IMR-90 (cell line): ENCODE measurements around the gene EXOC4. TPM values are rescaled to one million over a fixed set of nuclear protein-coding genes. Genes with fewer than 3 reads are reported as not detected.

ENCODE experiments used
- ATAC-seq: fragments of 200-7000 bp; cut with Tn5 transposase; 2 replicates; pipeline ENCODE4 v1.9.1; 2020; ENCODE audit warnings: low read depth, mild to moderate bottlenecking, moderate library complexity
- BruUV-seq: library from RNA; stranded (reverse); fragments of 400-500 nt; replicated peaks from 2 replicates; lab custom pipeline; 2021; lab: Mats Ljungman, UMichigan
- CTCF ChIA-PET: fragments of 300-600 bp; formaldehyde crosslinking; extraction: SDS; loops from one replicate; lab custom pipeline; 2021; ENCODE audit warnings: antibody characterized with exemption; lab: Yijun Ruan, JAX
- POLR2A ChIA-PET: fragments of 300-600 bp; sonication (Branson Sonifier 250); formaldehyde crosslinking; loops from one replicate; lab custom pipeline; 2022; ENCODE audit warnings: antibody characterized with exemption; ENCODE audit not compliant: unreplicated experiment; lab: Charles Lee
- DNase-seq: peaks from one replicate; pipeline ENCODE4 v3.0.0; 2013
- H2AFZ ChIP-seq: replicated peaks from 2 replicates; pipeline ENCODE3; 2013; ENCODE audit warnings: low read length, mild to moderate bottlenecking; ENCODE audit not compliant: poor library complexity
- H2AK5ac ChIP-seq: 2 replicates; pipeline ENCODE4 v1.6.1; 2013; ENCODE audit warnings: low read depth, low read length, inconsistent platforms
- H2AK9ac ChIP-seq: replicated peaks from 2 replicates; pipeline ENCODE3; 2013; ENCODE audit warnings: mild to moderate bottlenecking, low read depth, low read length, moderate library complexity; ENCODE audit not compliant: poor library complexity
- H2BK120ac ChIP-seq: 2 replicates; pipeline ENCODE4 v1.6.1; 2013; ENCODE audit warnings: low read depth, low read length, inconsistent platforms
- H2BK15ac ChIP-seq: 3 replicates; pipeline ENCODE4 v1.6.1; 2013; ENCODE audit warnings: low read depth, low read length, inconsistent platforms
- H2BK20ac ChIP-seq: 2 replicates; pipeline ENCODE4 v1.6.1; 2013; ENCODE audit warnings: low read depth, mild to moderate bottlenecking, inconsistent platforms, low read length, moderate library complexity
- H2BK5ac ChIP-seq: 2 replicates; pipeline ENCODE4 v1.6.1; 2013; ENCODE audit warnings: mild to moderate bottlenecking, low read depth, low read length, inconsistent platforms; ENCODE audit not compliant: poor library complexity, severe bottlenecking
- H3K14ac ChIP-seq: replicated peaks from 2 replicates; pipeline ENCODE4 v1.6.1; 2013; ENCODE audit warnings: low read depth, low read length, inconsistent platforms
- H3K18ac ChIP-seq: 2 replicates; pipeline ENCODE4 v1.6.1; 2013; ENCODE audit warnings: low read depth, low read length, control low read depth
- H3K23ac ChIP-seq: 2 replicates; pipeline ENCODE4 v1.6.1; 2013; ENCODE audit warnings: low read depth, low read length, inconsistent platforms
- H3K27ac ChIP-seq: 2 replicates; pipeline ENCODE4 v1.5.1; 2013; ENCODE audit warnings: mild to moderate bottlenecking, control low read depth, low read length; ENCODE audit not compliant: insufficient read depth
- H3K27me3 ChIP-seq: 2 replicates; pipeline ENCODE4 v1.6.1; 2013; ENCODE audit warnings: low read length; ENCODE audit not compliant: control insufficient read depth, insufficient read depth
- H3K36me3 ChIP-seq: 2 replicates; pipeline ENCODE4 v1.6.1; 2013; ENCODE audit warnings: low read length, mixed read lengths; ENCODE audit not compliant: control insufficient read depth, insufficient read depth
- H3K4ac ChIP-seq: 2 replicates; pipeline ENCODE4 v1.6.1; 2013; ENCODE audit warnings: low read depth, low read length, inconsistent platforms
- H3K4me1 ChIP-seq: 2 replicates; pipeline ENCODE4 v1.6.1; 2013; ENCODE audit warnings: low read length, mixed read lengths; ENCODE audit not compliant: control insufficient read depth, insufficient read depth
- H3K4me2 ChIP-seq: 2 replicates; pipeline ENCODE4 v1.6.1; 2013; ENCODE audit warnings: low read depth, mild to moderate bottlenecking, control low read depth, low read length, moderate library complexity
- H3K4me3 ChIP-seq: 2 replicates; pipeline ENCODE4 v1.5.1; 2013; ENCODE audit warnings: low read depth, mild to moderate bottlenecking, control low read depth, low read length, moderate library complexity; ENCODE audit not compliant: insufficient read depth
- H3K56ac ChIP-seq: 2 replicates; pipeline ENCODE4 v1.6.1; 2013; ENCODE audit warnings: low read length, inconsistent platforms; ENCODE audit not compliant: insufficient read depth; ENCODE audit errors: extremely low read depth
- H3K79me1 ChIP-seq, 2 experiments: 2 replicates each; pipeline ENCODE4 v1.6.1; 2013; ENCODE audit warnings: low read length in 2 of 2, inconsistent platforms in 1 of 2, low read depth in 1 of 2
- H3K9ac ChIP-seq: 2 replicates; pipeline ENCODE4 v1.6.1; 2013; ENCODE audit warnings: low read depth, low read length, control low read depth
- H3K9me1 ChIP-seq: 2 replicates; pipeline ENCODE4 v1.6.1; 2013; ENCODE audit warnings: low read length, inconsistent platforms; ENCODE audit not compliant: insufficient read depth
- H3K9me3 ChIP-seq: 2 replicates; pipeline ENCODE4 v1.6.1; 2013; ENCODE audit warnings: low read length; ENCODE audit not compliant: control insufficient read depth, insufficient read depth
- H4K20me1 ChIP-seq: 2 replicates; pipeline ENCODE4 v1.6.1; 2013; ENCODE audit warnings: low read length, inconsistent platforms; ENCODE audit not compliant: insufficient read depth
- H4K5ac ChIP-seq: 2 replicates; pipeline ENCODE4 v1.6.1; 2013; ENCODE audit warnings: mild to moderate bottlenecking, low read depth, low read length, control low read depth
- H4K8ac ChIP-seq, 2 experiments: 2 replicates each; pipeline ENCODE4 v1.6.1; 2013; ENCODE audit warnings: low read depth in 2 of 2, low read length in 2 of 2, control low read depth in 1 of 2, inconsistent platforms in 1 of 2
- H4K91ac ChIP-seq: 2 replicates; pipeline ENCODE4 v1.6.1; 2013; ENCODE audit warnings: low read depth, low read length, inconsistent platforms; ENCODE audit not compliant: insufficient read depth
- CTCF ChIP-seq: conservative IDR thresholded peaks from 2 replicates; pipeline ENCODE4 v1.5.1; 2012; ENCODE audit warnings: mild to moderate bottlenecking, low read depth, low read length, improper control_type of control experiment
- ELK1 ChIP-seq: fragments of 150-350 bp; IDR thresholded peaks from 2 replicates; pipeline ENCODE4 v1.6.1; 2016; ENCODE audit warnings: low read depth, mild to moderate bottlenecking, low read length, moderate library complexity, borderline replicate concordance
- RFX5 ChIP-seq: IDR thresholded peaks from 2 replicates; pipeline ENCODE4 v1.8.0; 2012; ENCODE audit warnings: low read depth, mild to moderate bottlenecking, low read length, moderate library complexity
- WGBS, 2 experiments: methylation state at CpG; one replicate each; pipeline versions ENCODE4 v1.1.5 to v1.1.7; 2013; ENCODE audit warnings: missing lambda C conversion rate in 2 of 2; ENCODE audit not compliant: insufficient read length in 1 of 2; ENCODE audit errors: extremely low coverage in 2 of 2; 5-methylcytosine and 5-hydroxymethylcytosine counted together
- dilution Hi-C: fragments of 300-500 bp; cut with HindIII; formaldehyde crosslinking; loops from one replicate; pipeline ENCODE4 v1.14.3; 2018; ENCODE audit warnings: low sequenced_read_pairs; ENCODE audit not compliant: unreplicated experiment
- in situ Hi-C: fragments of 300-500 bp; cut with MboI; formaldehyde crosslinking; loops from 3 replicates; pipeline ENCODE4 v1.14.3; 2019; ENCODE audit warnings: low sequenced_read_pairs, inconsistent platforms, mixed read lengths
- intact Hi-C: fragments of 100-400 bp; cut with micrococcal nuclease; formaldehyde crosslinking; loops from 2 replicates; pipeline ENCODE4 v1.10.0; 2022
- polyA plus RNA-seq, 3 experiments: library from polyadenylated mRNA; depleted of rRNA; stranded (reverse); fragments of >200 nt; gene quantifications; 2 replicates each; pipeline ENCODE4 v1.2.3, GENCODE V29; 2012; ENCODE audit warnings: low replicate concordance in 1 of 3
- total RNA-seq: library from RNA; depleted of rRNA; stranded (reverse); fragments of >200 nt; gene quantifications from 2 replicates; pipeline ENCODE4 v1.2.3, GENCODE V29; 2012

The EXOC4 gene
- total and polyA plus RNA-seq, 2 of the 4 experiments (the other 2 are of a cell fraction), result 25.4 to 94.6 TPM

GRCh38 chr7:133789974-133790373 is 537.1 kb downstream of the EXOC4 start:
- no peak overlapping the region for H3K23ac ChIP-seq
- H3K9me3 ChIP-seq, result no peaks in the 10 kb centered on the region
- no peak overlapping the region for H3K9ac ChIP-seq
- no CpG with 5 or more reads among the region's 3 CpGs for WGBS, 2 experiments
- CTCF ChIA-PET, result no interaction called here
- DNase-seq, result peak; percentile 74
- intact Hi-C loops (no loop called here), in situ Hi-C loops (no loop called here), dilution Hi-C loops (no loop called here)
- no peak overlapping the region for H2BK20ac ChIP-seq
- H3K4me3 ChIP-seq, result no peak overlapping the region
- H4K20me1 ChIP-seq, result no peaks in the 10 kb centered on the region
- POLR2A ChIA-PET, result no interaction called here
- H3K56ac ChIP-seq, result no peak overlapping the region
- H3K36me3 ChIP-seq, result no peaks in the 10 kb centered on the region
- no peak overlapping the region for H2BK120ac ChIP-seq
- no peak overlapping the region for H4K5ac ChIP-seq
- no peaks in the 10 kb centered on the region for H3K4me1 ChIP-seq
- H3K18ac ChIP-seq, result no peak overlapping the region
- no peak overlapping the region for H3K14ac ChIP-seq
- H2AK9ac ChIP-seq, result no peak overlapping the region
- no peak overlapping the region for H2BK5ac ChIP-seq
- ATAC-seq, result peak; percentile 66; the same call in 1 of the 2 replicates
- H4K91ac ChIP-seq, result no peak overlapping the region
- no peak overlapping the region for H3K27ac ChIP-seq
- no peak overlapping the region for H2AK5ac ChIP-seq
- no peak overlapping the region for H2BK15ac ChIP-seq
- no peak for TF ChIP-seq ELK1
- TF ChIP-seq CTCF, result 0 out of 2 replicates have a peak, but pooled peaks have one; percentile 10
- TF ChIP-seq RFX5, result 0 out of 2 replicates have a peak, but pooled peaks have one; percentile 34
- no peaks in the 10 kb centered on the region for H3K27me3 ChIP-seq
- BruUV-seq, result no TSS peak
- no peak overlapping the region for H4K8ac ChIP-seq
- no peak overlapping the region for H3K4me2 ChIP-seq
- H3K79me1 ChIP-seq, result no peaks in the 10 kb centered on the region
- H3K9me1 ChIP-seq, result no peaks in the 10 kb centered on the region
- no peak overlapping the region for H3K4ac ChIP-seq
- H2AFZ ChIP-seq, result no peak overlapping the region
